HL-60 (cell line): Measurements from ENCODE around the gene MAP1B.

Experiments used
- CTCF ChIP-seq: IDR thresholded peaks from one replicate; pipeline ENCODE4 v1.5.1; 2011; ENCODE audit warnings: low read length, control low read depth, inconsistent platforms; ENCODE audit not compliant: insufficient read depth
- GABPA ChIP-seq: IDR thresholded peaks from 2 replicates; pipeline ENCODE4 v1.6.1; 2012; ENCODE audit warnings: low read depth
- REST ChIP-seq: IDR thresholded peaks from 2 replicates; pipeline ENCODE4 v1.6.1; 2012; ENCODE audit warnings: low read depth; ENCODE audit not compliant: insufficient replicate concordance

- TF ChIP-seq CTCF (no peak), REST (no peak), GABPA (no peak)
These were observed 40.6 kb upstream of the MAP1B start for GRCh38 chr5:72066705-72067107.
